Measurements from ENCODE around the gene CTDP1.

CTDP1 gene

DNA sequence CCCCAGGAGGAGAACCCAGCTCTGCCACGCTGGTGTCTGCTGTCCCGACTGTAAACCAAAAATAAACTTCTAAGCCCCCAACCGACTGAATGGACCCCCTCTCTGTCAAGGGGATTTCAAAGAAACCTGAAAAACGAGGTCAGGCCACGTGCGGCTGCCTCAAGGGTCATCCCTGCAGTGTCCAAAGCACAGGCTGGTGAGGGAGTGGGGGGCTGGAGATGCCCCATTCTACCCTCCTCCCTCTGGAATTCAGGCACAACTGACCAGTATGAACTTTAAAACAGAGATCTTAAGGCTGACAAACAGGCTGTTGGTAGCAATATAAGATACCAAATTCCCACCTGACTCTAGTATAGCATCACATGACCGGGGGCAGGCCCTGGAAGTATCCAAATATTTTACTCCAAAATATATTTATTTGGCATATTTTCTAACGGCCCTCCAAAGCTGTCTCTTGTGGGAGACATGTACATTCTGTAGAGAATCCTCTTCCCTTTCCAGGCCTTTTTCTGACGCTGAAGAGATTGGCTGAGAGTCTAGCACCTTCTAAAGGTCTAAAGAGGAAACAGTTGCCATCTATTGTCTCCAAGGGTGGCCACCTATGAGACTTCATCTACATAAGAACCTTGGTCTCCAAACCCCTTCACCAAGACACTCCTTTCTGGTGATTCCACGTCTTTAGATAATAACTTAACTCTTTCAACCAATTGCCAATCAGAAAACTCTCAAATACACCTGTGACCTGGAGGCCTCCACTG, 40.4 kb upstream of the CTDP1 start:
- Histone ChIP-seq H3K4me3 (ENCODE audit: low read length) (no peak overlapping the region), H4K8ac (ENCODE audit: low read depth, low read length) (no peak overlapping the region), H2AK5ac (ENCODE audit: low read length) (peak overlapping the region; percentile 69), H3K4me2 (ENCODE audit: low read length) (no peak overlapping the region), H2BK15ac (replicated peaks; ENCODE audit: low read depth) (no peak overlapping the region), H3K4ac (ENCODE audit: low read depth, low read length) (peak overlapping the region; percentile 36), H3K4me1 (ENCODE audit: control insufficient read depth, low read depth, low read length) (no peaks in the 10 kb centered on the region), H3K27ac (ENCODE audit: low read depth, low read length) (no peak overlapping the region), H3K27me3 (ENCODE audit: insufficient read depth, low read length, poor library complexity) (peaks cover 4% of the 10 kb centered on the region), H3K9ac (ENCODE audit: low read length) (no peak overlapping the region), H2BK120ac (ENCODE audit: low read depth, low read length) (no peak overlapping the region), H3K56ac (ENCODE audit: low read length) (peak overlapping the region; percentile 64), H3K79me1 (ENCODE audit: low read length) (no peaks in the 10 kb centered on the region), H3K36me3 (ENCODE audit: control insufficient read depth, insufficient read depth, low read length) (no peaks in the 10 kb centered on the region), H4K5ac (ENCODE audit: low read length) (no peak overlapping the region), H3K18ac (ENCODE audit: low read length) (no peak overlapping the region), H3K23ac (ENCODE audit: low read length) (peak overlapping the region; percentile 66), H3K79me2 (ENCODE audit: control insufficient read depth, insufficient read depth, low read length) (no peaks in the 10 kb centered on the region), H2BK5ac (ENCODE audit: low read length) (peak overlapping the region; percentile 45)
- DNase-seq: peak; percentile 24
- no CpG with 5 or more reads among the region's 10 CpGs for WGBS (ENCODE audit: extremely low coverage, insufficient coverage, low lambda C conversion rate)

- H3K27ac ChIP-seq (ENCODE audit: low read depth, low read length): no peak overlapping the region
- H3K4me1 ChIP-seq (ENCODE audit: control insufficient read depth, low read depth, low read length): no peaks in the 10 kb centered on the region
- H3K27me3 ChIP-seq (ENCODE audit: insufficient read depth, low read length, poor library complexity): peaks cover 4% of the 10 kb centered on the region
- DNase-seq: no peak
- no peak overlapping the region for H3K9ac ChIP-seq (ENCODE audit: low read length)
- H3K18ac ChIP-seq (ENCODE audit: low read length): no peak overlapping the region
- no peak overlapping the region for H3K4me2 ChIP-seq (ENCODE audit: low read length)
- H3K23ac ChIP-seq (ENCODE audit: low read length): no peak overlapping the region
- no peak overlapping the region for H4K8ac ChIP-seq (ENCODE audit: low read depth, low read length)
- H3K79me1 ChIP-seq (ENCODE audit: low read length): no peaks in the 10 kb centered on the region
- H2BK5ac ChIP-seq (ENCODE audit: low read length): no peak overlapping the region
- H3K56ac ChIP-seq (ENCODE audit: low read length): peak overlapping the region; percentile 22
- no peak overlapping the region for H3K4me3 ChIP-seq (ENCODE audit: low read length)
- H4K5ac ChIP-seq (ENCODE audit: low read length): no peak overlapping the region
- no peak overlapping the region for H2BK15ac ChIP-seq (replicated peaks; ENCODE audit: low read depth)
- no peaks in the 10 kb centered on the region for H3K79me2 ChIP-seq (ENCODE audit: control insufficient read depth, insufficient read depth, low read length)
- H2AK5ac ChIP-seq (ENCODE audit: low read length): no peak overlapping the region
- H3K36me3 ChIP-seq (ENCODE audit: control insufficient read depth, insufficient read depth, low read length): no peaks in the 10 kb centered on the region
- no CpG with 5 or more reads among the region's 21 CpGs for WGBS (ENCODE audit: extremely low coverage, insufficient coverage, low lambda C conversion rate)
- no peak overlapping the region for H2BK120ac ChIP-seq (ENCODE audit: low read depth, low read length)
- no peak overlapping the region for H3K4ac ChIP-seq (ENCODE audit: low read depth, low read length)
Observed at GRCh38 chr18:79640064-79640672, 39.4 kb upstream of the CTDP1 start.

GRCh38 chr18:79640875-79641274, 38.7 kb upstream of the CTDP1 start:
- Histone ChIP-seq H3K4me3 (ENCODE audit: low read length) (no peak overlapping the region), H3K18ac (ENCODE audit: low read length) (no peak overlapping the region), H3K27ac (ENCODE audit: low read depth, low read length) (no peak overlapping the region), H3K4ac (ENCODE audit: low read depth, low read length) (no peak overlapping the region), H3K56ac (ENCODE audit: low read length) (no peak overlapping the region), H3K23ac (ENCODE audit: low read length) (no peak overlapping the region), H3K4me2 (ENCODE audit: low read length) (no peak overlapping the region), H2BK5ac (ENCODE audit: low read length) (no peak overlapping the region), H4K8ac (ENCODE audit: low read depth, low read length) (no peak overlapping the region), H4K5ac (ENCODE audit: low read length) (no peak overlapping the region), H3K9ac (ENCODE audit: low read length) (no peak overlapping the region), H3K36me3 (ENCODE audit: control insufficient read depth, insufficient read depth, low read length) (no peaks in the 10 kb centered on the region), H2AK5ac (ENCODE audit: low read length) (no peak overlapping the region), H2BK120ac (ENCODE audit: low read depth, low read length) (no peak overlapping the region), H3K79me1 (ENCODE audit: low read length) (no peaks in the 10 kb centered on the region), H3K79me2 (ENCODE audit: control insufficient read depth, insufficient read depth, low read length) (no peaks in the 10 kb centered on the region), H3K27me3 (ENCODE audit: insufficient read depth, low read length, poor library complexity) (peaks cover 4% of the 10 kb centered on the region), H2BK15ac (replicated peaks; ENCODE audit: low read depth) (no peak overlapping the region), H3K4me1 (ENCODE audit: control insufficient read depth, low read depth, low read length) (no peaks in the 10 kb centered on the region)
- no peak for DNase-seq
- WGBS (ENCODE audit: extremely low coverage, insufficient coverage, low lambda C conversion rate): no CpG with 5 or more reads among the region's 10 CpGs

GRCh38 chr18:79641722-79642497, 37.7 kb upstream of the CTDP1 start:
- no peak overlapping the region for H2BK120ac ChIP-seq (ENCODE audit: low read depth, low read length)

DNA sequence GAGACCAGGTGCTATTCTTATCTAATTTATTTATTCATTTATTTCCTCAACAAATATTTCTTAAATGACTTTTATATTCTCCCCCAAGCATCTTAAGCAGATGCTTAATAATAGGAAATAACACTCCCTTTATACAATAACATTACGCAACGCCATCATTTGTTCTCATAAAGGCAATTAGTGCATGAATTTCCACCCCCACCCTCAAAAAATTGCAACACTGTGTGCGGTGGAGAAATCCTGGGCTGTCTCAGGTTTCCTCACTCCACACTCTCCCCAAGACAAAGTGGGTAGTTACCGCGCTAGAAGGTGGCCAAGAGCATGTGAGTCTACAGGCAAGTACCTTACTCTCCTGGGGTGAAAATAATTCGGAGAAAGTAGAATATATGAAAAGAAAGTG, 37.0 kb upstream of the CTDP1 start:
- Histone ChIP-seq H3K9ac (ENCODE audit: low read length) (no peak overlapping the region), H2BK15ac (replicated peaks; ENCODE audit: low read depth) (no peak overlapping the region), H3K4me2 (ENCODE audit: low read length) (no peak overlapping the region), H3K56ac (ENCODE audit: low read length) (no peak overlapping the region), H3K4me1 (ENCODE audit: control insufficient read depth, low read depth, low read length) (no peaks in the 10 kb centered on the region), H4K5ac (ENCODE audit: low read length) (no peak overlapping the region), H3K27ac (ENCODE audit: low read depth, low read length) (no peak overlapping the region), H3K79me1 (ENCODE audit: low read length) (no peaks in the 10 kb centered on the region), H3K4me3 (ENCODE audit: low read length) (no peak overlapping the region), H3K36me3 (ENCODE audit: control insufficient read depth, insufficient read depth, low read length) (no peaks in the 10 kb centered on the region), H3K23ac (ENCODE audit: low read length) (no peak overlapping the region), H3K27me3 (ENCODE audit: insufficient read depth, low read length, poor library complexity) (peaks cover 2% of the 10 kb centered on the region), H2BK120ac (ENCODE audit: low read depth, low read length) (no peak overlapping the region), H2BK5ac (ENCODE audit: low read length) (no peak overlapping the region), H3K4ac (ENCODE audit: low read depth, low read length) (no peak overlapping the region), H2AK5ac (ENCODE audit: low read length) (no peak overlapping the region), H3K79me2 (ENCODE audit: control insufficient read depth, insufficient read depth, low read length) (no peaks in the 10 kb centered on the region), H3K18ac (ENCODE audit: low read length) (no peak overlapping the region), H4K8ac (ENCODE audit: low read depth, low read length) (no peak overlapping the region)
- DNase-seq: no peak
- WGBS (ENCODE audit: extremely low coverage, insufficient coverage, low lambda C conversion rate): 100% methylated on average over 2 of the region's 6 CpGs

More at GRCh38 chr18:79641722-79642497, 37.7 kb upstream of the CTDP1 start:
- Histone ChIP-seq H2BK15ac (replicated peaks; ENCODE audit: low read depth) (no peak overlapping the region), H3K79me2 (ENCODE audit: control insufficient read depth, insufficient read depth, low read length) (no peaks in the 10 kb centered on the region), H3K36me3 (ENCODE audit: control insufficient read depth, insufficient read depth, low read length) (no peaks in the 10 kb centered on the region), H3K56ac (ENCODE audit: low read length) (no peak overlapping the region), H4K5ac (ENCODE audit: low read length) (no peak overlapping the region), H3K18ac (ENCODE audit: low read length) (no peak overlapping the region), H3K4ac (ENCODE audit: low read depth, low read length) (no peak overlapping the region), H3K4me3 (ENCODE audit: low read length) (no peak overlapping the region), H3K4me2 (ENCODE audit: low read length) (no peak overlapping the region), H3K4me1 (ENCODE audit: control insufficient read depth, low read depth, low read length) (no peaks in the 10 kb centered on the region), H3K79me1 (ENCODE audit: low read length) (no peaks in the 10 kb centered on the region), H2AK5ac (ENCODE audit: low read length) (no peak overlapping the region), H4K8ac (ENCODE audit: low read depth, low read length) (no peak overlapping the region), H2BK5ac (ENCODE audit: low read length) (no peak overlapping the region), H3K27me3 (ENCODE audit: insufficient read depth, low read length, poor library complexity) (peaks cover 4% of the 10 kb centered on the region), H3K23ac (ENCODE audit: low read length) (no peak overlapping the region), H3K9ac (ENCODE audit: low read length) (no peak overlapping the region), H3K27ac (ENCODE audit: low read depth, low read length) (no peak overlapping the region)
- WGBS (ENCODE audit: extremely low coverage, insufficient coverage, low lambda C conversion rate): no CpG with 5 or more reads among the region's 33 CpGs
- DNase-seq: no peak
